Suppressor macrophage (primary cell): Measurements from ENCODE around the gene SYPL2.
"Not testable (repeated sequence)": the region's sequence is repeated elsewhere in the genome, so short reads cannot be mapped to it uniquely, and the experiment has no call there.

ENCODE experiments used
- DNase-seq, 4 experiments: peaks; one replicate each; pipeline ENCODE4 v3.0.0-alpha.2; 2020 to 2022
- total RNA-seq, 17 experiments: gene quantifications; one replicate each; lab custom pipeline; 2026; ENCODE audit warnings: mixed read lengths in 6 of 17, inconsistent platforms in 3 of 17; lab: John Stamatoyannopoulos, UW

The SYPL2 gene
- total RNA-seq, result 0.28 to 3.3 (median 0.48) reads per million in 17 experiments

- peak; percentile 21 to 63 (median 36) for DNase-seq
Observed at GRCh38 chr1:109466452-109467300, at the start of gene SYPL2. Gene SYPL2 (plus strand): TSS chr1:109466546. CDS start chr1:109466844, 298 bp downstream.

- no peak for DNase-seq
Observed at GRCh38 chr1:109423498-109423897, 42.8 kb upstream of the SYPL2 start.

GRCh38 chr1:109425391-109426280 lies 40.7 kb upstream of the SYPL2 start:
- DNase-seq, result peak; percentile 70 to 86 (median 82)

GRCh38 chr1:109426281-109427170 lies 39.8 kb upstream of the SYPL2 start, which contains the start of gene PSMA5:
Gene PSMA5 (minus strand): TSS chr1:109426448. CDS start chr1:109426330, 118 bp downstream.
- peak; percentile 98 to 100 (median 98) for DNase-seq

- peak in 3 of 4 experiments; percentile 8 to 32 (median 17) for DNase-seq
Observed at GRCh38 chr1:109427171-109427467, 39.2 kb upstream of the SYPL2 start.

- DNase-seq, result no peak
Observed at GRCh38 chr1:109432336-109432735, 34.0 kb upstream of the SYPL2 start.

- DNase-seq, result peak in 3 of 4 experiments; percentile 32 to 55 (median 44)
Observed at GRCh38 chr1:109433322-109433721, 33.0 kb upstream of the SYPL2 start.

- no peak for DNase-seq
Observed at GRCh38 chr1:109434484-109434883, 31.9 kb upstream of the SYPL2 start.

- DNase-seq, result peak; percentile 68 to 91 (median 78)
Observed at GRCh38 chr1:109438798-109439297, 27.5 kb upstream of the SYPL2 start.

- DNase-seq, result peak in 2 of 4 experiments; percentile 38 to 42
Observed at GRCh38 chr1:109441069-109441468, 25.3 kb upstream of the SYPL2 start.

- DNase-seq, result no peak
Observed at GRCh38 chr1:109443476-109443875, 22.9 kb upstream of the SYPL2 start.

GRCh38 chr1:109444346-109444745 lies 22.0 kb upstream of the SYPL2 start:
- no peak for DNase-seq

GRCh38 chr1:109445949-109446695 lies 20.2 kb upstream of the SYPL2 start:
- DNase-seq, result not testable (repeated sequence)

- no peak for DNase-seq
Observed at GRCh38 chr1:109447524-109447923, 18.8 kb upstream of the SYPL2 start.

GRCh38 chr1:109454497-109455133 lies 11.7 kb upstream of the SYPL2 start:
- no peak for DNase-seq

GRCh38 chr1:109457819-109458218 lies 8.5 kb upstream of the SYPL2 start:
- DNase-seq, result no peak

- no peak for DNase-seq
Observed at GRCh38 chr1:109466125-109466451, 258 bp upstream of the SYPL2 start.

GRCh38 chr1:109467301-109467777 lies 993 bp downstream of the SYPL2 start:
- DNase-seq, result peak in 2 of 4 experiments; percentile 10 to 16

GRCh38 chr1:109468061-109468460 lies 1.7 kb downstream of the SYPL2 start:
- DNase-seq, result no peak

GRCh38 chr1:109468903-109469302 lies 2.6 kb downstream of the SYPL2 start:
- no peak for DNase-seq

GRCh38 chr1:109470245-109470644 lies 3.9 kb downstream of the SYPL2 start:
- DNase-seq, result no peak
